Measurements from ENCODE around the gene CDCA8. TPM values are rescaled to one million over a fixed set of nuclear protein-coding genes. Genes with fewer than 3 reads are reported as not detected.

CDCA8 gene
- 10 to 100 TPM in 1 of 2 donors, 1 to 10 TPM in 1; 7.9 to 10.2 TPM for total RNA-seq
- long read RNA-seq, transcript CDCA8-202 (10 exons, 2,469 nt) = major isoform, 7 of 15 reads
- long read RNA-seq, partial matches to known transcripts = 2 of 15 reads
- long read RNA-seq, other reads (novel, unspliced or antisense) = 2 of 15 reads

DNA sequence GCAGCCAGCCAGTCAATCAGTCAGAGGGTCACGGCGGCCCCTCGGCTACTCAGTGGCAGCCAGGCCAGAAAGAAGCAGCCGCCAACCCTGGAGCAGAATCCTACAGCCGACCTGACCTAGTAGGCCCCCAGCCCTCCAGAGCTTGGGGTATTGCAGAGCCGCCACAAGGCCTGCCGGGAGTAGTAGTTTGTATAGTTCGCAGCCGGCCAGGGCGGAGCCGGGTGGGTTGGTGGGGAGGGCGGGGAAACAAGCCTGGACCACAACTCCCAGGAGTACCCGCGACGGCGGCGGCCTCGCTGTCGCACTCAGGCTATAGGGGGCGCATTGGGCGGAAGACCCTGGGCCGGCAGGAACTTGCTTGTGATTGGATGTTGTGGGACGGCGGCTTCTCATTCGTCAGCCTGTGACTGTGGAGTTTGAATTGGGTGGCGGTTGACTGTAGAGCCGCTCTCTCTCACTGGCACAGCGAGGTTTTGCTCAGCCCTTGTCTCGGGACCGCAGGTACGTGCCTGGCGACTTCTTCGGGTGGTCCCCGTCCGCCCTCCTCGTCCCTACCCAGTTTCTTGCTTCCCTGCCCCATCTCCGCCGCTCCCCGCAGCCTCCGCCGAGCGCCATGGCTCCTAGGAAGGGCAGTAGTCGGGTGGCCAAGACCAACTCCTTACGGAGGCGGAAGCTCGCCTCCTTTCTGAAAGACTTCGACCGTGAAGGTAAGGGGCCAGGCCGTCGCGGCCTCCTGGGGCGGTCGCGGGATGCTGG is at the start of gene CDCA8:
CDCA8 (plus strand) TSS at position 439 of the 756 bp plus-strand sequence; CDS start at position 614, 175 bp downstream.
- intact Hi-C loops (cut with DNase I, micrococcal nuclease) = no loop called here
- peak; percentile 82 for ATAC-seq
- peak; percentile 98 for DNase-seq

DNA sequence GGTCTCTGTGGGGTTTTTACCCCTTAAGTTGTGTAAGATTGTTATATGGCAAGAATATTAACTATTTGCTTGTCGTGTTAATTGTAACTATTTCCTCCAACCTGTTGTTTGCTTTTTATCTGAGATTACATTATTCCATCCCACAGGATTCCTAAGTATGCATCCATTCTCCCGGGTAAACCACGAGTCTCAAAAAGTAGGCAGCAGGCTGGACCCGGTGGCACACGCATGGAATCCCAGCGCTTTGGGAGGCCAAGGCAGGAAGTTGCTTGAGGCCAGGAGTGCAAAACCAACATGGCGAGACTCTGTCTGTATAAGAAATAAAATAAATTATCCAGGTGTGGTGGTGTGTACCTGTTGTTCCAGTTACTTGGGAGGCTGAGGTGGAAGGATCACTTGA is 45.0 kb upstream of the CDCA8 start:
- intact Hi-C loops (cut with DNase I, micrococcal nuclease) = no loop called here
- ATAC-seq = no peak
- DNase-seq = no peak

DNA sequence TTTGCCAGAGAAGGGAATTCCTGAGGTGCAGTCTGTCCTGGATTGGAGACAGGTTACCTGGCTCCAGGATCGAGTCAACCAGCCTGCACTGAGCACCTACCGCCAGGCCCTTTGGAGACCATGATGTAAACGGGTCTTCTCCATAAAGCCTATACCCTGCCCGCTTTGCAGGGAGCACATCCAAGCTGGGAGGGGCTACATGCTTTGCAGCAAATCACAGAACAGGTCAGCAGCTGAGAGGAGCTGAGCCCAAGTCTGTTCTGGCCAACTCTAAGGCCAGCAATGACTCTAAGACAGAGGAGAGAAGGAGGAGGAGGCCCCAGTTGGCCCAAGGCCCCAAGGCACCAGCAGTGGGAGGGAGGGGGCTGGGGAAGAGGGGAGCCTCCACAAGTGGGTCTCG is 42.1 kb upstream of the CDCA8 start:
- intact Hi-C loops (cut with DNase I, micrococcal nuclease) = no loop called here
- ATAC-seq (no peak), DNase-seq (no peak)

- DNase-seq (no peak), ATAC-seq (no peak)
- intact Hi-C loops (cut with DNase I, micrococcal nuclease) = no loop called here
Measured at GRCh38 chr1:37650721-37651120, 41.6 kb upstream of the CDCA8 start.

DNA sequence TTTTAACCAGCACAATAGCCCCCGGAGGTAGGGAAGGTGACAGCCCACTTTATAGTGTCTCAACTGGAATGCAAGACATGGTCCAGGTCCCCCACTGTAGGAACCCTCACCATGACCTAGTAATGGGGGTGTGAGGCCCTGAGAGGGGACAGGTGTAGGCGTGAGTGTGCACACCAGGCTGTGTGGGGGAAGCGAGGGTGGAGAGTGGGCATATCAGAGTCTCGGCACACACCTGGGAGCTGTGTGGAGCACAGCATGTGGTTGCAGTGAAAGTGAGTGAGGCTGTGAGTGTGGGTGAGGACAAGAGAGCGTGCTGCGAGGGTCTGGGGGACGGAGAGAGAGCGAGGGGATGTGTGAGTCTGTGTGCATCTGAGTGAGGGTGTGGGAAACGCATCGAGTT is 40.5 kb upstream of the CDCA8 start:
- no peak for DNase-seq
- intact Hi-C loops (cut with DNase I, micrococcal nuclease) = no loop called here
- ATAC-seq = no peak

DNA sequence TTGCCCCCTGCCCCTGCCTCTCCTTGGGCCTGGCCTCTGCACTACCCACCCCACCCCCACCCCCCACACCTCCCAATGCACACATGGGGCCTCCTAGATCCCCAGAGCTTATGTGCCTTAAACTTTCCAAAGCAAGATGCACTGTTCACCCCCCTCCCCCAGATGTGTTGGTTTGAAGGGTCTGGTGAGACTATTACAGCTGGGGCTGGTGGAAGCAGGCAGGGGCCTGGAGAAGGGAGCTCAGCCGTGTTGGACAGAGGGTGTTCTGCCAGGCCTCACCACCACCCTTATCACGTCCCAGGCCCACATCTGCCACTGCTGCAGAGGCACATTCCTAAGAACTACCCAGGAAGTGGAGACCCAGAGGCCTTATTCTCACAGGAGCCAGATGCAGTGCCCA is 39.3 kb upstream of the CDCA8 start:
- intact Hi-C loops (cut with DNase I, micrococcal nuclease) = no loop called here
- ATAC-seq (no peak), DNase-seq (no peak)

DNA sequence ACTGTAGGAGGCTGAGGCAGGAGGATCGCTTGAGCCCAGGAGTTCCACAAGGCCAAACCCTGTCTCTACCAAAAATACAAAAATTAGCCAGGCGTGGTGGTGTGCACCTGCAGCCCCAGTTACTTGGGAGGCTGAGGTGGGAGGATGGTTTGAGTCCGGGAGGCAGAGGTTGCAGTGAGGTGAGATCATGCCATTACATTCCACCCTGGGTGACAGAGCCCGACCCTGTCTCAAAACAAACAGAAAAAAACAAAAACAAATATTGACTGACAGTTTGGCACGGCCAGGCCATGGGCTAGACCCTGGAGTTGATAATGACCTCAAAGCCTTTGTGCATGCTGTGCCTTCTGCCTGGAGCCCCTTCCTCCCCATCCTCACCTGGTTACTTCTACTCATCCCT is 38.4 kb upstream of the CDCA8 start:
- intact Hi-C loops (cut with DNase I, micrococcal nuclease) = no loop called here
- ATAC-seq (no peak), DNase-seq (no peak)

DNA sequence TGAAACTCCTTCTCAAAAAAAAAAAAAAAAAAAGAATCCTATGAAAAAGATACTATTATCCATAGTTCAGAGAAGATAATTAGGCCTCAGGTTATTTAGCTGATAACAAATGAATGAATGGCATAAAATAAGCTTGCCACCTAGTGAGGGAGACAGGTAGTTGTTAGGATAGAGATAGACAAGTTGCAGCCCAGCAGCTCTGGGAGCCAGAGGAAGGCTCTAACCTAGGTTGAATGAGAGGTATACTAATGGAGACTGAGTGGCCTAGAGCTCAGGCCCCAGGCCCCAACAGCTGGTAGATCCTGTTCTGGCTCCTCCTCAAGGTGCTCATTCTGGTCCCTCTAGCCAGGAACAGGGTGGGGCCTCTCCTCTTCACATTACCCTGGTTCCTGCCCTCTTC is 37.0 kb upstream of the CDCA8 start:
- DNase-seq (no peak), ATAC-seq (no peak)
- intact Hi-C loops (cut with DNase I, micrococcal nuclease) = no loop called here

DNA sequence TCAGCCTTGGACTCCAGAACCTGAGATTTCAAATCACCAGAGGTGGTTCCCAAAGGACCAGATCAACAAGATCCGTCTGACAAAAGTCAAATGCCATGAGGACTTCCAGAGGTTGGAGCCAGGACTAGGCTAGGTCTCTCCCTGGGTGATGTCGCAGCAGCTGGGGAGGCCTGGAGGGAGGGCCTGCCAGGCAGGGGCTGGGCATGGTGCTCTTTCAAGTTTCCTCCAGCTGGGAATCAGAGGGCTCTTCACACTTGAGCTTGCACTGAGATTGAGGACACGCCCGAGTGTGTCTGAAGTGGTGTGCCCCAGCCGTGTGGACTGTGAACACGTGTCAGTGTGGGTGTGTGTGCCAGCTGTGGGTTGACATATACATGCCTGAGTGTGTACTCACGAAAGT is 36.3 kb upstream of the CDCA8 start:
- DNase-seq (no peak), ATAC-seq (no peak)
- intact Hi-C loops (cut with DNase I, micrococcal nuclease) = no loop called here

- ATAC-seq (no peak), DNase-seq (no peak)
- intact Hi-C loops (cut with DNase I, micrococcal nuclease) = no loop called here
Measured at GRCh38 chr1:37656881-37657280, 35.4 kb upstream of the CDCA8 start.

DNA sequence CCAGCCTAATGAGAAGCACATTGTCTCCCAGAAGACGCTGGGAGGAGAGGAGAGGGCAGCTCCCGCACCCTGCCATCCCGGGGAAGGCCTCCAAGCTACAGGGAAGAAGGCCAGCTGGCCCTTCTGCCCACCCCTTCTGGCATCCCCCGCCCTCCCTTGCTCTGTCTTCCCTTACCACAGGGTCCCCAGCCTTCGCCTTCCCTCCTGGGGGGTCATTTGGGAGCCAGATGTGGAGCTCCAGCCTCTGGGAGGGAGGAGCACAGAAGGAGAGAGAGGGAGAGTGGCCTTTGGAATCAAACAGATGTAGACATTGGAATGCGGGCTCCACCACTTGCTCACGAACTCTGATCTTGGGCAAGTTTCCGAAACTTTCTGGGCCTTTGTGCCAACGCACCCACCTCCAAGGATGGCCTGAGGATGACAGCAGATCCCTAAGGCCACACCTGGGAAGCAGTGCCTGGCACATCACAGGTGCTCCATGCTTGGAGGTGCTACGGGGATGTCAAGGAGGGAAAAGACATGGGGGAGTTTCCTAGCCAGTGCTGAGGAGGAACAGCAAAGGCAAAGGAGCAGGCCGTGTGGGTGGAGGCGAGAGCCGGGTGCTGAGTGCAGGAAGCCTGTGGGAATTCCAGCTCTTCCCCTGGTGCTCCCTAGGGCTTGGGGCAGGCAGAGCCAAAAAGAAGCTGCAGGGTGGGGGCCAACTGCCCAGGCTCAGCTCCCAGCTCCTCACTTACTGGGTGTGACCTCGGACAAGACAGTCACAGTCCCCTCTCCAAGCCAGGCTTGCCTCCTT is 34.5 kb upstream of the CDCA8 start:
- ATAC-seq (no peak), DNase-seq (no peak)
- intact Hi-C loops (cut with DNase I, micrococcal nuclease) = no loop called here

DNA sequence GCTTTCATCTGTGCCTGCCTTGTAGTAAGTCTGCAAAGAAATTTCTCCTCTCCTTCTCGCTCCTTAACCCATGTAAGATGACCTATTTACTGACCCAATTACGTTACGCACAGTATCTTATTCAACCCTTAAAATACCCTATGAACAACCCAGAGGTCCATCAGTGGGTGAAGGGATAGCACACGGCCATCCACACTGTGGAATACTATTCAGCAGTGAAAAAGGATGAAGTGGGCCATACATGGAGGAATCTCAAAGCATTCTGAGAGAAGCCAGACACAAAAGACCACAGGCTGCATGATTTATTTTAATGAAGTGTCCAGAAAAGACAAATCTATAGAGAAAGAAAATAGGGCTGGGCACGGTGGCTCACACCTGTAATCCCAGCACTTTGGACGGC is 33.8 kb upstream of the CDCA8 start:
- DNase-seq (no peak), ATAC-seq (no peak)
- intact Hi-C loops (cut with DNase I, micrococcal nuclease) = no loop called here

DNA sequence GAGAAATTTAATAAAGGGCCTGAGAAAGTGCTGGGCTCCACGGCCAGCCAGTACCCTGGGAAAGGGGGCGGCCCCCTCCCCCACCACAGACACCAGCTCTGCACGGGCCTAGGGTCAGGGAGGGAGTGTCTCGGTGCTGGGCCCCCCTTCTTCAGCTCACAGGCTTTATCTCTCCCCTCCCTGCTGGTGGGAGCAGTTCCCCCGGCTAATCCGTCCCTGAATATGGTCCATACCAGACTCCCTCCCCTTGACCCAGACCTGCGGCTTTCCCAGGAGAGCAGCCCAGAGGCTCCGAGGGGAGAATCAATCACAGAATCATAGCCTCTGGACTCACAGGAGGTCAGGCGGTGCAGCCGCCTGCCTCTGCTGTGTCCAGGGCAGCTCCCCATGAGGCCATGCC is 31.7 kb upstream of the CDCA8 start:
- intact Hi-C loops (cut with DNase I, micrococcal nuclease) = no loop called here
- DNase-seq = no peak
- ATAC-seq = no peak

DNA sequence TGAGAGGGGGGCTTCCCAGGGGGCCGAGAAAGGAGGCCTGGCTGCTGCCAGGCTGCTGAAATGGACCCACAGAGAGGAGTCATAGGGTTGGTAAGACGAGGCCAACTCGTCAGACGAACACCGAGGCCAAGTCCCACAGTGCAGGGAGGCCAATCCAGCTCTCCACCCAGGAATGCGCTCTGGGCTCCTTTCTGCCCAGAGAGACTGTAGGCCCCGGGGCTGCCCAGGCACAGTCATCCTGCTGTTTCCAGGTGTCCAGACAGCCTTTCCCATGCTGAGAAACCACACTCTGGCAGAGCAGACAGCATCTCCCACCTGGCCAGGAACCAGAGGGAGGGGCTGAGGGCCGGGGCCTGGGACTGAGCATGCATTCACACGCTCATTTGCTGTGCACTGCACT is 30.9 kb upstream of the CDCA8 start:
- DNase-seq (no peak), ATAC-seq (no peak)
- intact Hi-C loops (cut with DNase I, micrococcal nuclease) = no loop called here

GRCh38 chr1:37662031-37662755 is 30.1 kb upstream of the CDCA8 start:
- intact Hi-C loops (cut with DNase I, micrococcal nuclease) = no loop called here
- ATAC-seq (no peak), DNase-seq (no peak)

DNA sequence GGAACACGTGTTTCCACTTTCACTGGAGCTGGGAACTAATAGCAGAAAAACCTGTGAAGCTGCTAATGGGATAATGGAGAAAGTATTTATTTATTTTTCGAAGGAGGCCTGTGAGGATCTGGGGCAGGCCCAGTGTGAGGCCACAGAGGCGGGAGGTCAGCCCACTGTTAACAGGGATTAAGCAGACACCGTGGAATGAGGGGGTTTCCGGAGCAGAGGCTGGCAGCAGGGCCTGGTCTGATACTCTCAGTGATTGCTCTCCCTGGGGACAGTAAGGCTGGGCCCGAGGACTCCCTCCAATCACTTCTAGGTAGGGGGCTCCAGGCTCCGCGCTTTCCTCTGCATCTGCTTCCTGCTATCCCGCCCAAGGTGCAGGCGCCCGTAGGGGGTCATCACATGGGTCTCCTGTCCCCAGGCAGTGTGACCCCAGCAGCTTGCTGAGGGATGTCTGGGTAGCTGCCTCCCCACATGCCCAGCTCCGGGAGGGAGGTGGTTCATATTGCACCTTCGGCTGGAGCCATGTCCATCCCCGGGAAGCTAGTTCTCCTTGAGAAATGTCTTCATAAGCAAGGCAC is 28.8 kb upstream of the CDCA8 start:
- no peak for ATAC-seq
- intact Hi-C loops (cut with DNase I, micrococcal nuclease) = no loop called here
- DNase-seq = no peak

GRCh38 chr1:37666241-37666867 is 26.0 kb upstream of the CDCA8 start:
- intact Hi-C loops (cut with DNase I, micrococcal nuclease) = no loop called here
- ATAC-seq = no peak
- DNase-seq = no peak

GRCh38 chr1:37667023-37667671 is 25.2 kb upstream of the CDCA8 start:
- no peak for DNase-seq
- no peak for ATAC-seq
- intact Hi-C loops (cut with DNase I, micrococcal nuclease) = no loop called here
